Uterus (tissue), 4 donors: ENCODE results near the gene DNMT3A. TPM values are rescaled to one million over a fixed set of nuclear protein-coding genes. Genes with fewer than 3 reads are reported as not detected.

Source experiments
- DNase-seq, 2 donors: peaks; one replicate each; pipeline ENCODE4 v3.0.0-alpha.2; 2019 to 2020
- H3K27ac ChIP-seq, 2 donors: fragments of 200-600 bp; sonication (generic); 1 replicate in 1 of 2; 2 replicates in 1 of 2; pipeline ENCODE4 v1.5.1; 2016 to 2018
- H3K27me3 ChIP-seq, 2 donors: fragments of 200-600 bp; sonication (generic); one replicate each; pipeline ENCODE4 v1.5.1; 2018 to 2019; ENCODE audit warnings: control low read depth in 1 of 2
- H3K36me3 ChIP-seq, 2 donors: fragments of 200-600 bp; sonication (generic); one replicate each; pipeline ENCODE4 v1.5.1; 2019; ENCODE audit warnings: control low read depth in 1 of 2
- H3K4me1 ChIP-seq, 2 donors: fragments of 200-600 bp; sonication (generic); one replicate each; pipeline ENCODE4 v1.5.1; 2018 to 2019; ENCODE audit warnings: control low read depth in 1 of 2
- H3K4me3 ChIP-seq, 2 donors: fragments of 200-600 bp; sonication (generic); 1 replicate in 1 of 2; 2 replicates in 1 of 2; pipeline ENCODE4 v1.5.1; 2018 to 2019; ENCODE audit warnings: mild to moderate bottlenecking in 1 of 2
- H3K9me3 ChIP-seq, 2 donors: fragments of 200-600 bp; sonication (generic); one replicate each; pipeline ENCODE4 v1.5.1; 2019; ENCODE audit warnings: control low read depth in 1 of 2
- CTCF ChIP-seq, 4 experiments: fragments of 200-600 bp in 2 of 4; fragments of 450-650 bp in 2 of 4; sonication (generic) in 2 of 4; IDR thresholded peaks; one replicate each; pipeline ENCODE4 v1.5.1; 2016 to 2019; ENCODE audit warnings: antibody characterized with exemption in 4 of 4, mild to moderate bottlenecking in 2 of 4, moderate library complexity in 1 of 4
- POLR2A ChIP-seq, 2 donors: fragments of 450-650 bp; IDR thresholded peaks; one replicate each; pipeline ENCODE4 v1.6.1; 2016; ENCODE audit warnings: antibody characterized with exemption in 2 of 2, mild to moderate bottlenecking in 1 of 2, moderate library complexity in 1 of 2
- intact Hi-C: fragments of 100-400 bp; cut with DNase I; formaldehyde crosslinking; loops from one replicate; pipeline ENCODE4 v1.15.1; 2023; ENCODE audit warnings: low total_unique reads
- total RNA-seq, 4 donors: library from RNA; depleted of rRNA in 3 of 4; stranded (reverse); fragments of >200 nt in 3 of 4; gene quantifications; one replicate each; pipeline versions ENCODE4 v1.1.0 to v1.2.4, GENCODE V29; 2014 to 2023
- donor health status: DM: yes; HTN: yes; CAD: no.

Gene DNMT3A
- total RNA-seq, 4 donors from 2014 or later: 2.3 to 95.8 (median 29.9) TPM

- Histone ChIP-seq H3K27me3 (no peaks in the 10 kb centered on the region), H3K9me3 (no peaks in the 10 kb centered on the region), H3K27ac (peak overlapping the region; percentile 14 to 50), H3K36me3 (no peaks in the 10 kb centered on the region), H3K4me3 (no peak overlapping the region), H3K4me1 (peaks cover 0 to 8% of the 10 kb centered on the region in 2 donors)
- TF ChIP-seq POLR2A (IDR thresholded peaks at IDR 0.05): no peak
- DNase-seq: no peak
- intact Hi-C loops: no loop called here
Measured at GRCh38 chr2:25375989-25376545, 34.3 kb upstream of the DNMT3A start.

- Histone ChIP-seq H3K4me1 (peaks cover 0 to 8% of the 10 kb centered on the region in 2 donors), H3K27ac (no peak overlapping the region), H3K36me3 (no peaks in the 10 kb centered on the region), H3K4me3 (no peak overlapping the region), H3K9me3 (no peaks in the 10 kb centered on the region), H3K27me3 (no peaks in the 10 kb centered on the region)
- intact Hi-C loops: no loop called here
- DNase-seq: no peak
- TF ChIP-seq CTCF (IDR thresholded peaks at IDR 0.05): no peak
- TF ChIP-seq POLR2A (IDR thresholded peaks at IDR 0.05): no peak
Measured at GRCh38 chr2:25375371-25375988, 33.8 kb upstream of the DNMT3A start.

- no peak for TF ChIP-seq CTCF (IDR thresholded peaks at IDR 0.05)
- TF ChIP-seq POLR2A (IDR thresholded peaks at IDR 0.05): no peak
- H3K36me3 ChIP-seq: no peaks in the 10 kb centered on the region
Measured at GRCh38 chr2:25374827-25375226, 33.1 kb upstream of the DNMT3A start.

GRCh38 chr2:25374411-25374810, 32.7 kb upstream of the DNMT3A start:
- DNase-seq: no peak
- no peaks in the 10 kb centered on the region for H3K9me3 ChIP-seq
- no peaks in the 10 kb centered on the region for H3K27me3 ChIP-seq
- no peak overlapping the region for H3K4me3 ChIP-seq
- intact Hi-C loops: no loop called here
- H3K36me3 ChIP-seq: no peaks in the 10 kb centered on the region
- no peak overlapping the region for H3K27ac ChIP-seq
- no peak for TF ChIP-seq CTCF (IDR thresholded peaks at IDR 0.05)
- no peak for TF ChIP-seq POLR2A (IDR thresholded peaks at IDR 0.05)
- H3K4me1 ChIP-seq: peaks cover 0 to 8% of the 10 kb centered on the region in 2 donors

More at GRCh38 chr2:25374827-25375226, 33.1 kb upstream of the DNMT3A start:
- Histone ChIP-seq H3K4me3 (no peak overlapping the region), H3K27me3 (no peaks in the 10 kb centered on the region), H3K9me3 (no peaks in the 10 kb centered on the region), H3K4me1 (peaks cover 0 to 8% of the 10 kb centered on the region in 2 donors), H3K27ac (no peak overlapping the region)
- intact Hi-C loops: no loop called here
- no peak for DNase-seq

- no peak for TF ChIP-seq POLR2A (IDR thresholded peaks at IDR 0.05)
- TF ChIP-seq CTCF (IDR thresholded peaks at IDR 0.05): no peak
- H3K36me3 ChIP-seq: no peaks in the 10 kb centered on the region
- H3K4me3 ChIP-seq: no peak overlapping the region
- intact Hi-C loops: no loop called here
- H3K4me1 ChIP-seq: peaks cover 0 to 8% of the 10 kb centered on the region in 2 donors
- H3K27me3 ChIP-seq: no peaks in the 10 kb centered on the region
- no peak overlapping the region for H3K27ac ChIP-seq
- DNase-seq: no peak
- H3K9me3 ChIP-seq: no peaks in the 10 kb centered on the region
Measured at GRCh38 chr2:25373269-25373981, 31.7 kb upstream of the DNMT3A start.
